ENCODE measurements around the gene CCDC9. TPM values are rescaled to one million over a fixed set of nuclear protein-coding genes. Genes with fewer than 3 reads are reported as not detected.

Gene CCDC9
- total and polyA plus RNA-seq, 2 of the 13 experiments (the other 11 are each of a cell fraction or from before 2014, with no cell fraction given): 2.9 to 6.3 TPM

DNA sequence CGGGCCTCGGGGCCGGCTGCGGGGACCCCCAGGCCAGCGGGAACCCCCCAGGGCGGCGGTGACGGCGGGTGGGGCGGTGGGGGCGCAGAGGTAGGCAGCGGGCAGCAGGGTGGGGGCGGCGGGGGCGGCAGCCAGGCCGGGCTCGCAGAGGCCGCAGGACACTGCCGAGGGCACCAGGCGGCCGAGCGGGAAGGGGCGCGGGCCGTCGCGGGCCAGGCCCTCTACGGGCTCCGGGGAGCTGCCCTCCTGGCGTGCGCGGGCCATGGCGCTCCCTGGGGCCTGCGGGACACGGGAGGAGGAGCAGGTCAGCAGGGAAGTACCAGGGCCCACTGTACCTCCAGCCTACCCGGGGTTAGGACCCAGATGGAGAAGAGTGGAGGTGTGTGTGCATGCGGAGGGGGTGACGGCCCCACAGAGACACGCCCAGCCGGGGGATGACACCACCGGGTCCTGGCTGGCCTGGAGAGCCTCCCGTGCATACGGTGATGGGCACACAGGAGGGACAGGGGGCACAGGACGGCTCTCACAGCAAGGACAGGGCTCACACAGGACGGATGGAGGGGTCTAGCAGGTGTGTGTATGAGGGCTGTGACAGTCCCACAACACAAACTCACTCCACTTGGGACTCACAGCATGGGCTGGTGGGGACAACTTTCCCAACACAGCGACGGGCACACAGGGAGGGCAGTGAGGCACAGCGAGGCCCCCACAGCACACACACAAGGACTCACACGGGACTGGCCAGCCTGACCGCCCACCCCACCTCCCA lies 28.0 kb upstream of the CCDC9 start (continued):
- TF ChIP-seq TFAP4 (IDR thresholded peaks at IDR 0.05; ENCODE audit: borderline replicate concordance, low read depth) (no peak; the same call in 1 of the 2 replicates), ZNF331 (CRISPR knock-in tag; IDR thresholded peaks at IDR 0.05) (0 out of 2 replicates have a peak, but pooled peaks have one; percentile 28), RFX1 (IDR thresholded peaks at IDR 0.05) (no peak), ZNF709 (CRISPR knock-in tag; IDR thresholded peaks at IDR 0.05) (peak; percentile 81; the same call in 1 of the 2 replicates), ZNF546 (CRISPR knock-in tag; conservative IDR thresholded peaks at IDR 0.05) (0 out of 2 replicates have a peak, but pooled peaks have one; percentile 58), IKZF4 (CRISPR knock-in tag; IDR thresholded peaks at IDR 0.05; ENCODE audit: borderline replicate concordance, low read depth, not compliant biosample characterization) (peak; percentile 61), RAD51 (IDR thresholded peaks at IDR 0.05; ENCODE audit: borderline replicate concordance) (no peak), E2F1 (CRISPR knock-in tag; IDR thresholded peaks at IDR 0.05) (no peak), HOXA7 (CRISPR knock-in tag; IDR thresholded peaks at IDR 0.05) (no peak), HNF4G (IDR thresholded peaks at IDR 0.05; ENCODE audit: borderline replicate concordance, low read depth, low read length) (no peak), HNF4G (CRISPR knock-in tag; IDR thresholded peaks at IDR 0.05; ENCODE audit: borderline replicate concordance, low read depth) (no peak), ZNF432 (CRISPR knock-in tag; IDR thresholded peaks at IDR 0.05; ENCODE audit: borderline replicate concordance) (no peak), ZNF12 (CRISPR knock-in tag; IDR thresholded peaks at IDR 0.05) (no peak), FOXK1 (CRISPR knock-in tag; IDR thresholded peaks at IDR 0.05; ENCODE audit: borderline replicate concordance, low read depth) (no peak; the same call in 1 of the 2 replicates), ZNF670 (CRISPR knock-in tag; IDR thresholded peaks at IDR 0.05; ENCODE audit: borderline replicate concordance) (no peak), ZNF264 (CRISPR knock-in tag; IDR thresholded peaks at IDR 0.05) (no peak), ZNF678 (CRISPR knock-in tag; IDR thresholded peaks at IDR 0.05) (no peak), ZNF101 (CRISPR knock-in tag; IDR thresholded peaks at IDR 0.05; ENCODE audit: borderline replicate concordance, low read depth) (no peak), ZSCAN22 (CRISPR knock-in tag; IDR thresholded peaks at IDR 0.05) (no peak), SOX6 (IDR thresholded peaks at IDR 0.05) (no peak), SOX6 (CRISPR knock-in tag; IDR thresholded peaks at IDR 0.05) (no peak), FOXP1 (IDR thresholded peaks at IDR 0.05) (no peak), FOXP1 (CRISPR knock-in tag; IDR thresholded peaks at IDR 0.05) (no peak; the same call in 1 of the 2 replicates), AGO1 (IDR thresholded peaks at IDR 0.05; ENCODE audit: low read depth, low read length, poor library complexity, severe bottlenecking) (peak; percentile 56), CAMTA2 (CRISPR knock-in tag; IDR thresholded peaks at IDR 0.05; ENCODE audit: borderline replicate concordance) (no peak)
- TF ChIP-seq, protein P1, sequence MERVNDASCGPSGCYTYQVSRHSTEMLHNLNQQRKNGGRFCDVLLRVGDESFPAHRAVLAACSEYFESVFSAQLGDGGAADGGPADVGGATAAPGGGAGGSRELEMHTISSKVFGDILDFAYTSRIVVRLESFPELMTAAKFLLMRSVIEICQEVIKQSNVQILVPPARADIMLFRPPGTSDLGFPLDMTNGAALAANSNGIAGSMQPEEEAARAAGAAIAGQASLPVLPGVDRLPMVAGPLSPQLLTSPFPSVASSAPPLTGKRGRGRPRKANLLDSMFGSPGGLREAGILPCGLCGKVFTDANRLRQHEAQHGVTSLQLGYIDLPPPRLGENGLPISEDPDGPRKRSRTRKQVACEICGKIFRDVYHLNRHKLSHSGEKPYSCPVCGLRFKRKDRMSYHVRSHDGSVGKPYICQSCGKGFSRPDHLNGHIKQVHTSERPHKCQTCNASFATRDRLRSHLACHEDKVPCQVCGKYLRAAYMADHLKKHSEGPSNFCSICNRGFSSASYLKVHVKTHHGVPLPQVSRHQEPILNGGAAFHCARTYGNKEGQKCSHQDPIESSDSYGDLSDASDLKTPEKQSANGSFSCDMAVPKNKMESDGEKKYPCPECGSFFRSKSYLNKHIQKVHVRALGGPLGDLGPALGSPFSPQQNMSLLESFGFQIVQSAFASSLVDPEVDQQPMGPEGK (CRISPR knock-in tag; IDR thresholded peaks at IDR 0.05): peak; percentile 82
